LNCaP clone FGC (cell line): ENCODE measurements around the gene ENDOG.
"Not testable (repeated sequence)": the region's sequence is repeated elsewhere in the genome, so short reads cannot be mapped to it uniquely, and the experiment has no call there.

ENCODE experiments used
- DNase-seq: peaks from one replicate; pipeline ENCODE4 v3.0.0-alpha.2; 2011; ENCODE audit warnings: low read depth
- H3K4me3 ChIP-seq: 2 replicates; pipeline ENCODE4 v1.5.1; 2011; ENCODE audit warnings: mild to moderate bottlenecking, low read depth, low read length, control low read depth
- CTCF ChIP-seq: IDR thresholded peaks from 2 replicates; pipeline ENCODE4 v1.5.1; 2012; ENCODE audit warnings: mild to moderate bottlenecking; ENCODE audit not compliant: control insufficient read depth, insufficient read depth; ENCODE audit errors: extremely low read depth

ENDOG gene

DNA sequence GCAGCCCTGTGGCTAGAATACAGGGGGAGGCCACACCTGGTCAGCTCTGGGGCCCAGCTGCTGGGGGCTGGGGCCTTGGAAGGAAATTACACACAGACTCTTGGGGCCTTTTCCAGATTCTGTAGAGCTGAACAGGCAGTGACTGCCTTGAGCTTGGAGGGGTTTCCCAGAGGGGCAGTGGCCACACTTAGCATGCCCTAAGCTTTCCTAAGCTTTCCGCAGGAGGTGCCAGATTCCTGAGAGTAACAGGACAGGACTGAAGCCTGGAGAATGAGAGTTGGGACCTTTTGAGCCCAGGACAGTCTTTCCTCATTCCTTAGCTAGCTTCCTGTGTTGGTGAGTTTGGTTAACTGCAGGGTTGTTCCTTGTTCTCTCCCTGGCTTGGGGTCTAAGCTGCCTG is 29.9 kb upstream of the ENDOG start:
- peak overlapping the region; percentile 96 for H3K4me3 ChIP-seq
- DNase-seq, result no peak
- TF ChIP-seq CTCF, result no peak

GRCh38 chr9:128790536-128790935 is 27.8 kb upstream of the ENDOG start:
- TF ChIP-seq CTCF, result no peak
- H3K4me3 ChIP-seq, result no peak overlapping the region
- DNase-seq, result no peak

DNA sequence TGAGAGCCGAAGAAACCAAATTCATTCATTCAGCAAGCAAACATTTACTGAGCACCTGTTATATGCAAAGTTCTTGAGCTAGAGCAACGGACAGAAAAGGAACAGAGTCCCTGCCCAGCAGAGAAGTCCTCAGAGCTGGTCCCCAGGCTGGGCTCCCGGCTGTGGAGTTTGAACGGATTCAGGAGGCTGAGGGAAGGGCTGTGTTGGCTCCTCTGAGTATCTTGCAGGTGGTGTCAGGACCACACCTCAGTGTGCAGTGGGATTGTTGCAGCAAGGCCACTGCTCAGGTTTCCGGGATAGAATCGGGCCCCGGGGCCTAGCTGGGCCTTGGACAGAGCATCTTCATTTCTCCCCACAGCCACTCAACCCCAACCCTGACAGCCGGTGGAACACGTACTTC is 26.2 kb upstream of the ENDOG start:
- TF ChIP-seq CTCF, result no peak
- no peak overlapping the region for H3K4me3 ChIP-seq
- DNase-seq, result no peak

- no peak overlapping the region for H3K4me3 ChIP-seq
- no peak for TF ChIP-seq CTCF
- no peak for DNase-seq
Measured at GRCh38 chr9:128792978-128793686, 25.2 kb upstream of the ENDOG start.

DNA sequence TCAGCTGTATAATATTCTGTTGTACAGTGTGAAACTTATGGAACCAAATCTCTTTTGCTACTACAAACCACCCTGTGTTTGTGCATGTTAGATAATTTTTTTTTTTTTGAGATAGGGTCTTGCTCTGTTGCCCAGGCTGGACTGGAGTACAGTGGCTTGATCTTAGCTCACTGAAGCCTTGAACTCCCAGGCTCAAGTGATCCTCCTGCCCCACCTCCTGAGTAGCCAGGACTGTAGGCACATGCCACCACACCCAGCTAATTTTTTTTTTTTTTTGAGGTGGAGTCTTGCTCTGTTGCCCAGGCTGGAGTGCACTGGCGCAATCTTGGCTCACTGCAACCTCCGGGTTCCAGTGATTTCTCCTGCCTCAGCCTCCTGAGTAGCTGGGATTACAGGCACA is 23.3 kb upstream of the ENDOG start:
- not testable (repeated sequence) for H3K4me3 ChIP-seq, DNase-seq

- H3K4me3 ChIP-seq, result no peak overlapping the region
- DNase-seq, result peak; percentile 23
- TF ChIP-seq CTCF, result no peak
Measured at GRCh38 chr9:128798896-128799295, 19.4 kb upstream of the ENDOG start.

DNA sequence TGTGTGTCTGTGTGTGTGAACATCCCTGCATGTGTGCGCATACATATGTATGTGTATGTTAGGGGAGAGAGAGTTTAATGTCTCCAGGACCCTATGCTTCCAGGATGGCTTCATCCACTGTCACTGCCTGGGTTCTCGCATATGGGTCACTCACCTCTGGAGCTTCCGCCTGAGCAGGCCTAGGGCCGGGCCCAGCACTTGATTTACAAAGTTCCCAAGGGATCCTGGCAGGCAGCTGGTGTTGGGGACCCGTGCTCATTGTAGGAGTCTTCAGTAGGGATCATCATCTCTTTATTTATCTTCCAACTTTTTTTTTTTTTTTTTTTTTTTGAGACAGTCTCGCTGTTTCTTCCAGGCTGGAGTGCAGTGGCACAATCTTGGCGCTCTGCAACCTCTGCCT is 18.2 kb upstream of the ENDOG start:
- no peak overlapping the region for H3K4me3 ChIP-seq
- no peak for DNase-seq
- TF ChIP-seq CTCF, result no peak
